MCF 10A (cell line): ENCODE data around the gene ANXA6. TPM values are rescaled to one million over a fixed set of nuclear protein-coding genes. Genes with fewer than 3 reads are reported as not detected.

Source experiments
- BruUV-seq: library from RNA; stranded (reverse); fragments of 400-500 nt; replicated peaks from 2 replicates; lab custom pipeline; 2021; lab: Mats Ljungman, UMichigan
- CTCF ChIA-PET: fragments of 300-600 bp; sonication (Branson Sonifier 250); formaldehyde crosslinking; extraction: SDS; loops from one replicate; lab custom pipeline; 2021; ENCODE audit warnings: antibody characterized with exemption, inconsistent platforms; lab: Yijun Ruan, JAX
- POLR2A ChIA-PET: fragments of 300-600, 350-650 bp; sonication (Branson Sonifier 250); formaldehyde crosslinking; extraction: SDS; loops from one replicate; lab custom pipeline; 2020; ENCODE audit warnings: antibody characterized with exemption, inconsistent platforms; lab: Yijun Ruan, JAX
- DNase-seq: peaks from one replicate; pipeline ENCODE4 v3.0.0-alpha.2; 2018; ENCODE audit not compliant: unreplicated experiment
- H3K27ac Mint-ChIP-seq: one replicate; pipeline ENCODE4 v1.8.0; 2022; ENCODE audit warnings: mild to moderate bottlenecking, low read depth, mixed read lengths; ENCODE audit not compliant: unreplicated experiment
- H3K27me3 Mint-ChIP-seq: one replicate; pipeline ENCODE4 v1.8.0; 2022; ENCODE audit warnings: mixed read lengths; ENCODE audit not compliant: insufficient read depth, unreplicated experiment
- H3K36me3 Mint-ChIP-seq: one replicate; pipeline ENCODE4 v1.8.0; 2022; ENCODE audit warnings: mild to moderate bottlenecking, moderate library complexity, mixed read lengths; ENCODE audit not compliant: insufficient read depth, unreplicated experiment
- H3K4me1 Mint-ChIP-seq: one replicate; pipeline ENCODE4 v1.8.0; 2022; ENCODE audit warnings: mixed read lengths; ENCODE audit not compliant: insufficient read depth, unreplicated experiment
- H3K4me3 Mint-ChIP-seq: one replicate; pipeline ENCODE4 v1.8.0; 2022; ENCODE audit warnings: mild to moderate bottlenecking, moderate library complexity, mixed read lengths; ENCODE audit not compliant: unreplicated experiment
- H3K9me3 Mint-ChIP-seq: one replicate; pipeline ENCODE4 v1.8.0; 2022; ENCODE audit warnings: mixed read lengths; ENCODE audit not compliant: unreplicated experiment
- intact Hi-C: fragments of 100-400 bp; cut with micrococcal nuclease; formaldehyde crosslinking; loops from 2 replicates; pipeline ENCODE4 v1.14.1; 2022
- total RNA-seq: library from RNA; stranded (reverse); gene quantifications from 2 replicates; pipeline ENCODE4 v1.2.3, GENCODE V29; 2022
- TF ChIP-seq, protein P1 (sequence below): fragments of 200-600 bp; IDR thresholded peaks from one replicate; pipeline ENCODE4 v1.8.0; 2022; ENCODE audit warnings: antibody characterized with exemption, mild to moderate bottlenecking; ENCODE audit not compliant: unreplicated experiment

The ANXA6 gene
- total RNA-seq, 1 experiment from 2014 or later = 2.6 TPM

DNA sequence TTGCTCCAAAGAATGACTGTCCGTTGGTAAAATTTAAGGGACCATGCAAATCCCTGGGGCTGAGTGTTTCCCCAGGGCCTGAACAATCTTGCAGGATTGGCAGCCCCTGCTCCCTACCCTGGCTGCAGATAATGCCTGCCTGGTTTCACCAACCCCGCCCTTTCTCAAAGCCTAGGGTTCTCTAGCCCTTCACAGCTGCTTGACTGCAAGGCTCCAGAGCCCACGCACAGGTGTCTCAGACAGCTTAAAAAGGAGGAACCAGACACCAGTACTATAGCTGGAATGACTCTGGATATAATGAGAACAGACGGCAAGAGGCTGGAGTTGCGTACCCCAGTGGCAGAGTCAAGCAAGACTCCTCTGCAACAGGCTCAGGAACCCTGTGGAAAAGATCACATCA is 51.5 kb downstream of the ANXA6 start:
- H3K4me3 Mint-ChIP-seq = no peak overlapping the region
- no peaks in the 10 kb centered on the region for H3K9me3 Mint-ChIP-seq
- no peak for DNase-seq
- no peak overlapping the region for H3K27ac Mint-ChIP-seq
- no TSS peak for BruUV-seq
- no peaks in the 10 kb centered on the region for H3K36me3 Mint-ChIP-seq
- peaks cover 36% of the 10 kb centered on the region for H3K4me1 Mint-ChIP-seq
- POLR2A ChIA-PET = interaction anchor here (0.9 to 1.6 kb wide), 4 partner anchors 24 to 58 kb away, joined by 3 to 6 read pairs (median 4); no protein-coding TSS in a partner anchor
- CTCF ChIA-PET = interaction anchor here (0.6 to 29.6 kb wide), 6 partner anchors 9 to 1032 kb away, joined by 3 to 1587 read pairs (median 16); partner anchors contain the start of gene TNIP1
- H3K27me3 Mint-ChIP-seq = no peaks in the 10 kb centered on the region
- TF ChIP-seq, protein P1, sequence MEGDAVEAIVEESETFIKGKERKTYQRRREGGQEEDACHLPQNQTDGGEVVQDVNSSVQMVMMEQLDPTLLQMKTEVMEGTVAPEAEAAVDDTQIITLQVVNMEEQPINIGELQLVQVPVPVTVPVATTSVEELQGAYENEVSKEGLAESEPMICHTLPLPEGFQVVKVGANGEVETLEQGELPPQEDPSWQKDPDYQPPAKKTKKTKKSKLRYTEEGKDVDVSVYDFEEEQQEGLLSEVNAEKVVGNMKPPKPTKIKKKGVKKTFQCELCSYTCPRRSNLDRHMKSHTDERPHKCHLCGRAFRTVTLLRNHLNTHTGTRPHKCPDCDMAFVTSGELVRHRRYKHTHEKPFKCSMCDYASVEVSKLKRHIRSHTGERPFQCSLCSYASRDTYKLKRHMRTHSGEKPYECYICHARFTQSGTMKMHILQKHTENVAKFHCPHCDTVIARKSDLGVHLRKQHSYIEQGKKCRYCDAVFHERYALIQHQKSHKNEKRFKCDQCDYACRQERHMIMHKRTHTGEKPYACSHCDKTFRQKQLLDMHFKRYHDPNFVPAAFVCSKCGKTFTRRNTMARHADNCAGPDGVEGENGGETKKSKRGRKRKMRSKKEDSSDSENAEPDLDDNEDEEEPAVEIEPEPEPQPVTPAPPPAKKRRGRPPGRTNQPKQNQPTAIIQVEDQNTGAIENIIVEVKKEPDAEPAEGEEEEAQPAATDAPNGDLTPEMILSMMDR = no peak
- intact Hi-C loops = no loop called here

DNA sequence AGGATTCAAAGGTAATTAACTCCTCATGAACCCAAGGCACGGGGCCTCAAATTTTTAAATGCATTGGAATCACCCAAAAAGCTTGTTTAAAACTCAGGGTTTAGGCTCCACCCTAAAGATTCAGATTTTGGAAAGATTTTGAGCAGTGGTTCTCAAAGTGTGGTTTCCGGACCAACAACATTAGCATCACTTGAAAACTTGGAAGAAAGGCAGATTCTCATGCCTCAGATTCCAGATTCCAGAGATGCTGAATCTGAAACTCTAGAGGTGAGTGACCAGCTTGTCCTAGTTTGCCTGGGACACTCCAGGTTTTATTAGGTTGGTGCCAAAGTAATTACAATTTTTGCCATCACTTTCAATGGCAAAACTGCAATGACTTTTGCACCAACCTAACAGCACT is 52.0 kb downstream of the ANXA6 start:
- H3K9me3 Mint-ChIP-seq = no peaks in the 10 kb centered on the region
- TF ChIP-seq, protein P1 = no peak
- intact Hi-C loops = no loop called here
- H3K4me3 Mint-ChIP-seq = no peak overlapping the region
- POLR2A ChIA-PET = interaction anchor here (0.9 to 1.6 kb wide), 4 partner anchors 23 to 57 kb away, joined by 3 to 6 read pairs (median 4); no protein-coding TSS in a partner anchor
- no peak for DNase-seq
- peaks cover 36% of the 10 kb centered on the region for H3K4me1 Mint-ChIP-seq
- no peak overlapping the region for H3K27ac Mint-ChIP-seq
- no peaks in the 10 kb centered on the region for H3K36me3 Mint-ChIP-seq
- CTCF ChIA-PET = interaction anchor here (1.0 to 29.6 kb wide), 5 partner anchors 9 to 132 kb away, joined by 3 to 1587 read pairs (median 26); partner anchors contain the start of gene TNIP1
- no peaks in the 10 kb centered on the region for H3K27me3 Mint-ChIP-seq
- no TSS peak for BruUV-seq

GRCh38 chr5:151104795-151105194 is 52.8 kb downstream of the ANXA6 start:
- H3K36me3 Mint-ChIP-seq = no peaks in the 10 kb centered on the region
- no TSS peak for BruUV-seq
- intact Hi-C loops = no loop called here
- ChIA-PET CTCF (interaction anchor here (0.6 to 29.6 kb wide), 9 partner anchors 10 to 327 kb away, joined by 3 to 1587 read pairs (median 4); partner anchors contain the start of gene TNIP1), POLR2A (interaction anchor here (1.2 to 1.6 kb wide), 3 partner anchors 23 to 56 kb away, joined by 3 to 6 read pairs (median 6); no protein-coding TSS in a partner anchor)
- peaks cover 36% of the 10 kb centered on the region for H3K4me1 Mint-ChIP-seq
- no peaks in the 10 kb centered on the region for H3K27me3 Mint-ChIP-seq
- H3K27ac Mint-ChIP-seq = peak overlapping the region; percentile 2
- H3K4me3 Mint-ChIP-seq = no peak overlapping the region
- peak; percentile 89 for DNase-seq
- TF ChIP-seq, protein P1 = no peak
- no peaks in the 10 kb centered on the region for H3K9me3 Mint-ChIP-seq

- Mint-ChIP-seq H3K27me3 (no peaks in the 10 kb centered on the region), H3K4me1 (peaks cover 18% of the 10 kb centered on the region), H3K27ac (no peak overlapping the region), H3K36me3 (no peaks in the 10 kb centered on the region), H3K9me3 (no peaks in the 10 kb centered on the region), H3K4me3 (no peak overlapping the region)
- intact Hi-C loops = no loop called here
- ChIA-PET CTCF (interaction anchor here (0.5 to 2.8 kb wide), 9 partner anchors 13 to 1413 kb away, joined by 3 to 33 read pairs (median 5); no protein-coding TSS in a partner anchor), POLR2A (interaction anchor here (1.3 kb wide), 1 partner anchor 20 kb away, joined by 3 read pairs; no protein-coding TSS in a partner anchor)
- TF ChIP-seq, protein P1 = no peak
- BruUV-seq = no TSS peak
- DNase-seq = no peak
These were observed 55.8 kb downstream of the ANXA6 start for GRCh38 chr5:151101746-151102145.
